ENCODE data around the gene DCTN4. TPM values are rescaled to one million over a fixed set of nuclear protein-coding genes. Genes with fewer than 3 reads are reported as not detected.

DCTN4 gene
- total RNA-seq, 4 donors from 2014 or later, result 66.6 to 92.6 (median 72.8) TPM

DNA sequence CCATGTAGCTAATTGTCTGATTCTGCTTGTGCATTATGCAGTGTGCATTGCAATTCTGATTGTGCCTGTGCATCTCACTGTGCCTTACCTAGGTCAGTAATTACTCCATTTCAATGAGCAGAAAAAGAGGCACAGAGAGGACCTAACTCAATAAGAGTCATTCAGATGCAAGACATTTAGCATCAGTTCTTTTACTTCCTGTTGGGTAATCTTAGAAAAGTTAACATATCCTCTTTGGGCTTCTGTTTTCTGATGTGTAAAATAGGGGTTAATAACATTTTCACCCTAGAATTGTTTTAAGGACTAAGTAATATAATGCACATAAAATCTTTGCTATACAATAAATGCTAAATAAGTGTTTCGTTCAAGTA lies 7.0 kb upstream of the DCTN4 start:
- H3K9me3 ChIP-seq, result no peaks in the 10 kb centered on the region
- DNase-seq (no peak), ATAC-seq (no peak)
- TF ChIP-seq POLR2A (IDR thresholded peaks at IDR 0.05) (no peak), CTCF (IDR thresholded peaks at IDR 0.05 in 4 of 5, conservative IDR thresholded peaks at IDR 0.05 in 1 of 5) (no peak)
- H3K27ac ChIP-seq, result no peak overlapping the region
- in situ Hi-C loops (cut with MboI; ENCODE audit: low sequenced_read_pairs in 4 of 4) (no loop called here), intact Hi-C loops (cut with DNase I; ENCODE audit: low total_unique reads) (no loop called here)
- no peaks in the 10 kb centered on the region for H3K36me3 ChIP-seq
- H3K27me3 ChIP-seq, result no peaks in the 10 kb centered on the region
- H3K4me1 ChIP-seq, result peaks cover 0 to 4% of the 10 kb centered on the region in 2 donors
- H3K4me3 ChIP-seq, result no peak overlapping the region

DNA sequence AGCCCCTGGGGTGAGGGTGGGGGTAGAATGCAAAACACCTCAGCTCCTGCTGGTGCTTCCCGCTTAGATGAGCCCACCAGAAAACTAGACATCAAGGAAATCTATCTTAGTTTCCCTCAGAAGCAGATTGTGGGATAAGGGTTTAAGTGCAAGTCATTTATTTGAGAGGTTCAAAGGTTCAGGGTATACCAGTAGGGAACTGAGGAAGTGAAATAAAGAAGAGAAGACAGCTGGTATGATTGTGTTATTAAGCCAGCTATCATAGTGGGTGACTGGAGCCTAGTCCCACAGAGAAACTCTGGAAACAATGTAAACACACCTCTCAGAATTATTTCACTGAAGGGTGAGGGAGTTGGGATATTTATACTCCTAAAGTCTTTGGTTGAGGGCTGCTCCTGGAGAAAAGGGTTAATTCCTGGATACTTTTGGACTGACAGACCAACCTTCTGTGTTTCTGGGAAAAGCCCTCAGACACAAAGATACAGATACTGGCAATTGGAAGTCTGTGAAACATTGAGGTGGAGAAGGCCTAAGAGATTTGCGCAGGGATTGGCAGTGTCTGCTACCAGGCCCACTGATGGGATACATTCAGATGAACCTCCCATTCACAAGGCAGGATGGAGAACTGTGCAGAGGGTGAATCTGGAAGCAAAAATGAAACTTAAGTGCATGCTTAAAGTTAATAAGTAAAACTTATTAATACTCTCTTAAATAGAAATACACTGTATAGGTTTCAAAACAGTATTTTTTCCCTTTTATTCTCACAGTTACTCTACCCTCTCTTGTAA lies 6.4 kb upstream of the DCTN4 start:
- no peak for DNase-seq
- intact Hi-C loops (cut with DNase I; ENCODE audit: low total_unique reads) (no loop called here), in situ Hi-C loops (cut with MboI; ENCODE audit: low sequenced_read_pairs in 4 of 4) (no loop called here)
- TF ChIP-seq POLR2A (IDR thresholded peaks at IDR 0.05) (no peak), CTCF (IDR thresholded peaks at IDR 0.05 in 4 of 5, conservative IDR thresholded peaks at IDR 0.05 in 1 of 5) (no peak)
- Histone ChIP-seq H3K27ac (peak overlapping the region in 2 of 4 donors; percentile 29 to 76), H3K36me3 (no peaks in the 10 kb centered on the region), H3K4me3 (no peak overlapping the region), H3K4me1 (peaks cover 0 to 4% of the 10 kb centered on the region in 2 donors), H3K27me3 (no peaks in the 10 kb centered on the region), H3K9me3 (no peaks in the 10 kb centered on the region)
- ATAC-seq, result no peak

- H3K4me1 ChIP-seq, result peaks cover 0 to 4% of the 10 kb centered on the region in 2 donors
- no peaks in the 10 kb centered on the region for H3K9me3 ChIP-seq
- no peaks in the 10 kb centered on the region for H3K27me3 ChIP-seq
- no peak for TF ChIP-seq CTCF (IDR thresholded peaks at IDR 0.05 in 4 of 5, conservative IDR thresholded peaks at IDR 0.05 in 1 of 5)
- TF ChIP-seq POLR2A (IDR thresholded peaks at IDR 0.05), result peak in 1 of 2 donors; percentile 8
- DNase-seq (no peak), ATAC-seq (no peak)
- in situ Hi-C loops (cut with MboI; ENCODE audit: low sequenced_read_pairs in 4 of 4), result no loop called here
- no peak overlapping the region for H3K4me3 ChIP-seq
- intact Hi-C loops (cut with DNase I; ENCODE audit: low total_unique reads), result no loop called here
- no peaks in the 10 kb centered on the region for H3K36me3 ChIP-seq
- H3K27ac ChIP-seq, result peak overlapping the region; percentile 64 to 76 (median 68)
Measured at GRCh38 chr5:150764530-150764929, 5.7 kb upstream of the DCTN4 start.

DNA sequence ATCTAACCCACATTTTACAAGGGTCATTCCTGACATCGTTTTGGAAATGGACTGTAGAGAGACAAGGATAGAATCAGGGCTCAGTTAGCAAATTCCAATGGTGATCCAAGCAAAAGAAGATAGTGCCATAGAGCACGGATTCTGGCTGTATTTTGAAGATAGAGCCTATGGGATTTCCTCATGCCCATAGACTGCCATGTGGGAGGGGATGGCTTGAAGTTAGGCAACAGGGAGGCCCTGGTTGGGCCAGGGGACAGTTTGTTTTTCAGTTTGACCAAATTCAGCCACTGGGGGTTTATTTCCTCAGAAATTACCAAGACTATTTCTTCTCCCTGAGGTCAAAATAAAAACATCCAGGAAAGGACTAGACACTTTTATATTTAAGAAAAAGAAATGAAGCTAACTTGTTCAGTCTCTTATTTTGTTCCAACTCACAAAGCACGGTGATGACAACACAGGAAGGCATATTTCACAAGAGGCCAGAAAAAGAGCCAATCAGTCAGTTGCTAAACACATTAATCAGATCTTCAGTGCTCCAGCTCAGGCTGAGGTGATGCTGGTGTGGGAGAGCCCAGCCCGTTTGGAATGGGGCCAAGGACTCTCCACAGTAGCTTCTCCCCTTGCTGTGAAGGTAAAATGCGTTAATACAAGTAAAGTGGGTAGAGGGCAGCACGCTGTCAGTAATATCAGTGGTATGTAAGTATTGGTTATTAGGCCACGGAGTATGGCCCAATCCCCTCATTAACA lies 4.4 kb upstream of the DCTN4 start:
- Histone ChIP-seq H3K9me3 (no peaks in the 10 kb centered on the region), H3K27ac (peak overlapping the region; percentile 64 to 76 (median 68)), H3K4me3 (no peak overlapping the region), H3K4me1 (peaks cover 0 to 4% of the 10 kb centered on the region in 2 donors), H3K36me3 (no peaks in the 10 kb centered on the region), H3K27me3 (no peaks in the 10 kb centered on the region)
- in situ Hi-C loops (cut with MboI; ENCODE audit: low sequenced_read_pairs in 4 of 4), result no loop called here
- TF ChIP-seq CTCF (IDR thresholded peaks at IDR 0.05 in 4 of 5, conservative IDR thresholded peaks at IDR 0.05 in 1 of 5) (no peak), POLR2A (IDR thresholded peaks at IDR 0.05) (peak in 1 of 2 donors; percentile 9)
- peak; percentile 41 to 68 for DNase-seq
- intact Hi-C loops (cut with DNase I; ENCODE audit: low total_unique reads), result no loop called here
- ATAC-seq, result no peak

All from gastrocnemius medialis (tissue), 4 donors.